Liver (tissue), 3 donors: ENCODE results near the gene KIF23.

ENCODE experiments used
- ATF3 ChIP-seq: IDR thresholded peaks from 2 replicates; pipeline ENCODE4 v1.6.1; 2016; ENCODE audit warnings: antibody characterized with exemption
- CTCF ChIP-seq: fragments of 150-350 bp; IDR thresholded peaks from 2 replicates; pipeline ENCODE4 v1.5.1; 2017; ENCODE audit warnings: improper control_type of control experiment, low read depth, low read length; ENCODE audit not compliant: missing input control
- FOXA1 ChIP-seq: IDR thresholded peaks from 2 replicates; pipeline ENCODE4 v1.6.1; 2016; ENCODE audit warnings: antibody characterized with exemption
- REST ChIP-seq: IDR thresholded peaks from 2 replicates; pipeline ENCODE4 v1.6.1; 2016; ENCODE audit warnings: antibody characterized with exemption, mild to moderate bottlenecking
- RXRA ChIP-seq, 2 donors: IDR thresholded peaks; 2 replicates each; pipeline ENCODE4 v1.6.1; 2017 to 2018; ENCODE audit warnings: antibody characterized with exemption in 2 of 2, mild to moderate bottlenecking in 1 of 2
- TAF1 ChIP-seq: conservative IDR thresholded peaks from 2 replicates; pipeline ENCODE4 v1.6.1; 2016; ENCODE audit warnings: antibody characterized with exemption, mild to moderate bottlenecking
- YY1 ChIP-seq: IDR thresholded peaks from 2 replicates; pipeline ENCODE4 v1.6.1; 2016; ENCODE audit warnings: antibody characterized with exemption, mild to moderate bottlenecking
- ZBTB33 ChIP-seq: IDR thresholded peaks from 2 replicates; pipeline ENCODE4 v1.6.1; 2016; ENCODE audit warnings: antibody characterized with exemption
- donor health status: healthy.
- donor health status: healthy.

GRCh38 chr15:69380726-69381105 is 33.4 kb upstream of the KIF23 start:
- TF ChIP-seq YY1 (no peak), CTCF (no peak), ATF3 (no peak), RXRA (IDR thresholded peaks at IDR 0.05) (no peak), FOXA1 (no peak), ZBTB33 (no peak), REST (no peak), TAF1 (no peak)
